PC-9 (cell line): ENCODE results near the gene COL4A5.

Experiments used
- EZH2 ChIP-seq: fragments of 200-600 bp; sonication (generic); IDR thresholded peaks from 2 replicates; pipeline ENCODE4 v1.8.0; 2017; ENCODE audit warnings: antibody characterized with exemption, low read depth
- TF ChIP-seq, protein P1 (sequence below): fragments of 200-600 bp; sonication (generic); conservative IDR thresholded peaks from 2 replicates; pipeline ENCODE4 v1.6.1; 2017; ENCODE audit warnings: mixed run types, antibody characterized with exemption, mild to moderate bottlenecking, moderate library complexity

DNA sequence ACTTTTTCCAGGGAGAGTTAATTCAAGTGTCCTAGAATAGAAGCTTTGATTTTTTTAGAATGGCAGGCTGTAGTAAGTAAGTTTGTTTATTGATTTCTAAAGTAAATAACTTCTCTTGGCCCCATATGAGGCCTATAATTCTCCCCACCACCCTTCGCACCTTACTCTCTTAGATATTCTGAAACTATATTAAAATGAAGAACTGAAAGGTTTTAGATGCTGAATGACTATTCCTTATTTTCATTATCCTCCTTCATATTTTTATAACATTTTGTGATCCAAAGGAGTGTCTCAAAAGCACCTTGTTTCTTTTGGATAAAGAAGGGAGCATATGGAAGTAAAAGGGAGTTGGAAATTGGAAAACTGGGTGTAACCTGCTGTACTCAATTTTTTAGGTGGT, 226.5 kb downstream of the COL4A5 start:
- TF ChIP-seq EZH2 = no peak
- TF ChIP-seq, protein P1, sequence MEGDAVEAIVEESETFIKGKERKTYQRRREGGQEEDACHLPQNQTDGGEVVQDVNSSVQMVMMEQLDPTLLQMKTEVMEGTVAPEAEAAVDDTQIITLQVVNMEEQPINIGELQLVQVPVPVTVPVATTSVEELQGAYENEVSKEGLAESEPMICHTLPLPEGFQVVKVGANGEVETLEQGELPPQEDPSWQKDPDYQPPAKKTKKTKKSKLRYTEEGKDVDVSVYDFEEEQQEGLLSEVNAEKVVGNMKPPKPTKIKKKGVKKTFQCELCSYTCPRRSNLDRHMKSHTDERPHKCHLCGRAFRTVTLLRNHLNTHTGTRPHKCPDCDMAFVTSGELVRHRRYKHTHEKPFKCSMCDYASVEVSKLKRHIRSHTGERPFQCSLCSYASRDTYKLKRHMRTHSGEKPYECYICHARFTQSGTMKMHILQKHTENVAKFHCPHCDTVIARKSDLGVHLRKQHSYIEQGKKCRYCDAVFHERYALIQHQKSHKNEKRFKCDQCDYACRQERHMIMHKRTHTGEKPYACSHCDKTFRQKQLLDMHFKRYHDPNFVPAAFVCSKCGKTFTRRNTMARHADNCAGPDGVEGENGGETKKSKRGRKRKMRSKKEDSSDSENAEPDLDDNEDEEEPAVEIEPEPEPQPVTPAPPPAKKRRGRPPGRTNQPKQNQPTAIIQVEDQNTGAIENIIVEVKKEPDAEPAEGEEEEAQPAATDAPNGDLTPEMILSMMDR = no peak
